ENCODE data around the gene UNC5C.

GRCh38 chr4:95180531-95181242 lies 368.1 kb downstream of the UNC5C start:
- TF ChIP-seq, protein P1, sequence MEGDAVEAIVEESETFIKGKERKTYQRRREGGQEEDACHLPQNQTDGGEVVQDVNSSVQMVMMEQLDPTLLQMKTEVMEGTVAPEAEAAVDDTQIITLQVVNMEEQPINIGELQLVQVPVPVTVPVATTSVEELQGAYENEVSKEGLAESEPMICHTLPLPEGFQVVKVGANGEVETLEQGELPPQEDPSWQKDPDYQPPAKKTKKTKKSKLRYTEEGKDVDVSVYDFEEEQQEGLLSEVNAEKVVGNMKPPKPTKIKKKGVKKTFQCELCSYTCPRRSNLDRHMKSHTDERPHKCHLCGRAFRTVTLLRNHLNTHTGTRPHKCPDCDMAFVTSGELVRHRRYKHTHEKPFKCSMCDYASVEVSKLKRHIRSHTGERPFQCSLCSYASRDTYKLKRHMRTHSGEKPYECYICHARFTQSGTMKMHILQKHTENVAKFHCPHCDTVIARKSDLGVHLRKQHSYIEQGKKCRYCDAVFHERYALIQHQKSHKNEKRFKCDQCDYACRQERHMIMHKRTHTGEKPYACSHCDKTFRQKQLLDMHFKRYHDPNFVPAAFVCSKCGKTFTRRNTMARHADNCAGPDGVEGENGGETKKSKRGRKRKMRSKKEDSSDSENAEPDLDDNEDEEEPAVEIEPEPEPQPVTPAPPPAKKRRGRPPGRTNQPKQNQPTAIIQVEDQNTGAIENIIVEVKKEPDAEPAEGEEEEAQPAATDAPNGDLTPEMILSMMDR (conservative IDR thresholded peaks at IDR 0.05 in 1 of 2, IDR thresholded peaks at IDR 0.05 in 1 of 2; ENCODE audit: low read depth in 1 of 2, low read length in 2 of 2): no peak
- no peak for TF ChIP-seq EZH2 (IDR thresholded peaks at IDR 0.05; ENCODE audit: low read length, missing control alignments)

Measured in fibroblast of lung (primary cell).